Measurements from ENCODE around the gene VWC2L.

The VWC2L gene

DNA sequence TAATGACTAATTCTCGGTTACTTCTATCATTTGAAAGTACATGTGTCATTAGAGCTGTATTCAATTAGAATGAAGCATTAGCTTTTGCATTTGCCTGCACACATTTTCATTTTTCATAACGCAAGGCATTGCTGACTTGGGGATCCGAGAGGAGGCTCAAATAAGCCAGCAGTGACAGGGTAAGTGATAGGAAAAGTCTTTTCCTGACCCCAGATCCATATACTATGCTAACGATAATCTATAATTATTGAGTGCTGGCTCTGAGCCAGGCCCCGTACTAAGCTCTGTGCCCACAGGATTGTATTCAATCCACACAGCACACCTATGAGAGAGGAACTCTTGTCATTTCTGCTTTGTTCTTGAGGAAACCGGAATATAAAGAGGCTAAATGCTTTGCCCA is 168.2 kb downstream of the VWC2L start:
- no peak for DNase-seq (ENCODE audit: low read depth in 2 of 2, low spot score in 1 of 2)

DNA sequence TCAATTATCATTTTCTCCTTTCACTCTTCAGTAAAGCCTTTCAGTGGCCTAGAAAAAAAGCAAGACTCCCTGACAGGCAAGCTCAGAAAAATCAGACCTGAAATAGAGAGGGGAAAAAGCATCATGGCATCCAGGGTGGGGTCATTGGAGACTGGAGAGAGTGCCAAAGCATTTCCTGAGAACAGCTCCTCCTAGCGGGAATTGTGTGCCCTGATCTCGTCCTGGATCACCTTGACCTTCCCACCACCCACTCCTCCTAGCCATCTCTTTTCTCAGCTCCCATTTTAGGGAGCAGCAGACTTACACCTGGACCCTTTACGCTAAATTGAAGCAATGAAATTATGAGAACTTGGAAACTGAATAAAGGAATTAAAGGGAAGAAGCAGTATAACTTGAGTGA is 176.6 kb downstream of the VWC2L start:
- DNase-seq (ENCODE audit: low read depth in 2 of 2, low spot score in 1 of 2) = no peak

DNA sequence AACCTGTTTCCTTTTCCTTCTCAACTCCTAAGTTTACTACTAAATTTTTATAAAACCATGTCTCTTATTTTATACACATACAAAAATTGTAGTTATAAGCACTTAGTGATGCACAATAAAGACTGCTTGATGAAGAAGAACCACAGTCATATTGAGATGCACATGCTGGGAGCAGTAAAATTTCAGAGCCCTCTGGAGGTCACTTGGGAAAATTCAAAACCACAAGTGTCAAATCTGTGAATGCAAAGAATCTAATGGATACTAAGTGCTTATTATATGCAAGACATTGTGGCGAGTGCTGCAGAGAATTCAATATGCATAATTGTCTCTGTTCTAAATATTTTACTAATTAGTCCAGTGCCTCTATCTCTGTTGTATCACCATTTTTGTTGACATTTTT is 180.5 kb downstream of the VWC2L start:
- no peak for DNase-seq (ENCODE audit: low read depth in 2 of 2, low spot score in 1 of 2)

DNA sequence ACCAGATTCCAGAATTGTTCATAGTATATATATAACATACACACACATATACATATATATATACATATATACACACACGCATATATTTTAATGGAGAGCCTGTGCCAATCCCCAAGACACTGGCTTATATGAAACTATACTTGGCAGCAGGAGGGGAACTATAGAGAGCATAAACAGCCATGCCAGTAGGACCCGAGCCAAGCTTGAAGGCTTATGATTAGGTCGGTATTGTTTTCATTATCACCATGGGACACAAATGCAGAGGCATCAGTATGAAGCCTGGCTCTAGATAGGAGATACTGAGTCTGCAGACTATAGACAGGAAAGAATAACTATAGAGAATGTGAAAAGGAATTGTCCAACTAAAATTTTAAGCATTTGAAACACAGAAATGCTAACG is 181.2 kb downstream of the VWC2L start:
- DNase-seq (ENCODE audit: low read depth in 2 of 2, low spot score in 1 of 2) = no peak

DNA sequence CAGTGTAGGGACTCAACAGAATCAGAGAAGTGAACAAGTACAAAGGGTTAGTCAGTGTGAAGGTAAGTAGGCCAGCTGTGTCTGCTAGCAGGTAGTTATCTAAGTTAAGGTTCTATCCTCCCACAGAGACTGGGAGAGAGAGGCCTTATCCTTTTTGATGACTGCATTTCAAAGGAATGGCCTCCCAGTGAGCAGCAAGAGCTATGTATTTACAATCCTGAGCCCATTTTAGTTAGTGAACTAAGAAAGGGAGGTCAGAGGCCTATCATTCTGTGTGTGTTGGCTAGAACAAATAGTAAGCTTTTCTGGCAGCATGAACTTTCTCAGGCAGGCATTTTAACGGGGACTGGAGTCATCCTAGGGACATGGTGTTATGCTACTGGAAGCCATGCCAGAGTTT is 182.9 kb downstream of the VWC2L start:
- no peak for DNase-seq (ENCODE audit: low read depth in 2 of 2, low spot score in 1 of 2)

DNA sequence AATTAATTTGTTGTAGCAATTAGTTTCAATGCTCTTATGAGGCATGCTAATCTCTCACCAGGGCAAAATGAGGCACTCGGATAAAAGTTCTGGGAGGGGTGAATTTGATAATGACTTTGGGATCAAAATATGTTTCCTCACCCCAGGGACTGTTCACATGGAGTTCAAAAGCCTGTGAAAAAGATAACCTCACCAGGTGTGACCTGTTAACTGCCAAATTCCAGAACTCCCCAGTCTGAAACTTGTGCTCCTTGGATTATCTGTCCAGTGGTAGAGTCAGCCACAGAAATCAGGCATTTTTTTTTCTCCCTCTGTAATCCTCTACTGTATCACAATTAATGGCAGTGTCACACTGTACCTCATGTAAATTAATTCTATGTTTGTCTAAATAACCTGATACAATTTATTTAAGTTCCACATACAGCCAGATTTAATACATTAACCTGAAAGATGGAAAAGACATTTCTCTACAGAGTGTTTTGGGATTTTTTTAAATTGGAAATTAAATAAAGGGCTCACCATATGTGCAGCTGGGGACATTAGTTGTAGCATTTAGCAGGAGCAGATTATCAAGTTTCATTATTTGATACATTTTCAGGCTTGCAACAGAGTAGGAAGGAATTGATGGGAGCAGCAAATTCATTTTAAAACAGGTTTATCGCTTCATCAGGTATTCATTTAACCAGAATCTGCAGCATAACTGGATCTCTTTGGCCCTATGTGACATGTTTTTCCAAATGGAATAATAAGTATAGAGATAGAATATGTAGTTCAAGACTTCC is 191.2 kb downstream of the VWC2L start:
- no peak for DNase-seq (ENCODE audit: low read depth in 2 of 2, low spot score in 1 of 2)

DNA sequence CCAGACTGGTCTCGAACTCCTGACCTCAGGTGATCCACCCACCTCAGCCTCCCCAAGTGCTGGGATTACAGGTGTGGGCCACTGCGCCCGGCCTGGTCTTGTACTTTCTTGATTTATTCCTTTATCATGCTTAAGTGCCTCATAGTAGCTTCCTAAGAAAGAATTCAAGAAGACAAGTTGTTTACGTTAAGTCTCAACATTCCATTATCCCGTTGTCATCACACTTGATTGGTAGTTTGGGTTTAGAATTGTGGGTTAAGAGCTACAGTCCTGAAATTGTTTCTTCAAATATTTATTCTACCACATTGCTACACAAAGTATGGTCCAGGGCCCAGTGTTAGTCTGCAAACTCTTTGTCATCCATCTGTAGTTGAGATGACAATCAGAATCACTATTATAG is 194.0 kb downstream of the VWC2L start:
- no peak for DNase-seq (ENCODE audit: low read depth in 2 of 2, low spot score in 1 of 2)

DNA sequence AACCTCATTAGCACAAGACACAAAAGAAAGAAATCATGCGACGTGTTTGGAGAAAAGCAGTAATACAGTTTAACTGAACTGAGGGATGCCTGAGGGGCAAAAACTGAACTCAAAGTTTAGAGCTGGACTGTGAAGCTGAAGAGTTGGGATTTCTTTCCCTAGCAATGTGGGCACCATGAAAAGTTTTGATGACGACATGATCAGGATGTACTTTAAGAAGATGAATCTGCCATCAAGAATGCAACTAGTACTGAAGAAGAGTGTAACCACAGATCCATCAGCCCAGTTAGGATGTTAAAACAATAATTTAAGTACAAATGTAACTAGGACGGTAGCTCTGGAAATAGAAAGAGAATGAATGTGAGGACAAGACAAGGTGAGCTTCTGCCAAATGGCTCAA is 196.2 kb downstream of the VWC2L start:
- DNase-seq (ENCODE audit: low read depth in 2 of 2, low spot score in 1 of 2) = no peak

DNA sequence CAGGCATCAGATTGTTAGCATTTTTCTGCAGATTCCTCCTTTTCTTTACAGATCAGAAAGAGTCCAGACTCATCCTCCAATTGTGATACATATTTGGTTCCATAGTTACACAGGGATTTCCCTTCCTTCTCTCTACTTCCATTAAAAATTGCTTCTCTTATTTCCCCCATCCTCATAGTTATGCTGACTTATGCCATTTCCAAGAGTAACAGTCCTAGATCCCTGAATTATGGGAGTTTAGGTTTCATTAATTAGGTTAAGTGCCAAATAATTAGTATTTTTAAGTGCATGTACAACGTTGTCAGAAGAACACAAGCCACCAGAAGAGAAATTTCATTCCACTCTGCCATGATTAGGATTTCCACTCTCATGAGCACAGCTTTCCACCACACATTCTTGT is 200.2 kb downstream of the VWC2L start:
- no peak for DNase-seq (ENCODE audit: low read depth in 2 of 2, low spot score in 1 of 2)

DNA sequence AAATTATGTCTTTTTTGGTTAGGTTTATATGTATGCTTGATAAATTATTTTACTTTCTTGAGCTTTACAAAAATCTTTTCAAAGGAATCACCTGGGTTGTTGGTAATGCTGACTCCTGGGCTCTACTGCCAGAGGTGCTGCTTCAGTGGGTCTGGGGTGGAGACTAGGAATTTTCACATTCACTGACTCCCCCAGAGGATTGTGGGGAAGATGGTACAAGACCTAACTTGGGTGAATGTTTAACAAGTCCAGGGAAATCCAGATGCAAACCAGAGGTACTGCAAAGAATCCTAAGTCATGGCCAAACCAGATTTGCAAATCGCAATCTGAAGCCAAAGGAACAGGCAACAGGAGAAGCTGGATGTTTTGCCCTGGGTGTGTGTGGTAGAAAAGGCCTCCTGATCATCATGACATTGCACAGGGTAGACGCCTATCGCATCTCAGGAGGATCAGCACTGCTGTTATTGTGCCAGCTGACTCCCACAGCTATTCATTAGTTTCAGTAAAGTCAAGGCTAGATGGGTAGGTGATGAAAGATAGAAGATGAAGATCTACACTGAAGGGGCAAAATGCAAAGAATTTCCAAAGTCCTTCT is 213.4 kb downstream of the VWC2L start:
- no peak for DNase-seq (ENCODE audit: low read depth in 2 of 2, low spot score in 1 of 2)

DNA sequence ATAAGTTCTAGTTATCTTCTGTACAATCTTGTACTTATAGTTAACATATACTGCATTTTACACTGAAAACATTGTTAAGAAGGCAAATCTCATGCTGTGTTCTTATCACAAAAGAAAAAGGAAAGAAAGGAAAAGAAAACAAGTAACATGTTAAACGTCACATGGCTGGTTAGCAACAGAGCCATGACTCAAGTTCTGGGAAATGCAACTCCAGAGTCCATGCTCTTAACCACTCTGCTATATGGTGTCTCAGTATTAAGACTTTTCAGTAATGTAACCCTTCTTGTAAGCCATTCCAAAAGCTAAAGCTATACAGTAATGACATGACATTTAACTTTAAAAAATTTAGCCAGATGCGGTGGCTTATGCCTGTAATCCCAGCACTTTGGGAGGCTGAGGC is 217.2 kb downstream of the VWC2L start:
- no peak for DNase-seq (ENCODE audit: low read depth in 2 of 2, low spot score in 1 of 2)

Data from stimulated activated CD8-positive, alpha-beta memory T cell treated with anti-CD3 and anti-CD28 coated beads, Interleukin-4, amount 100 ng/mL, for 4 hours (primary cell).